Measurements from ENCODE around the gene SHISA7.

Gene SHISA7

GRCh38 chr19:55432241-55432959, 10.7 kb downstream of the SHISA7 start:
- TF ChIP-seq ATF2 (tag by site-specific recombination; IDR thresholded peaks at IDR 0.05; ENCODE audit: low read depth) (peak; percentile 91), ZNF335 (tag by site-specific recombination; conservative IDR thresholded peaks at IDR 0.05) (peak; percentile 80), ZNF629 (tag by site-specific recombination; IDR thresholded peaks at IDR 0.05) (peak; percentile 94), ZBTB21 (tag by site-specific recombination; IDR thresholded peaks at IDR 0.05) (peak; percentile 93), ZNF169 (tag by site-specific recombination; IDR thresholded peaks at IDR 0.05) (0 out of 2 replicates have a peak, but pooled peaks have one; percentile 27), YY2 (tag by site-specific recombination; IDR thresholded peaks at IDR 0.05) (peak; percentile 71), ZNF341 (tag by site-specific recombination; IDR thresholded peaks at IDR 0.05; ENCODE audit: low read depth) (no peak), GLIS2 (tag by site-specific recombination; IDR thresholded peaks at IDR 0.05) (no peak), ZNF2 (tag by site-specific recombination; IDR thresholded peaks at IDR 0.05) (no peak), ZNF600 (tag by site-specific recombination; IDR thresholded peaks at IDR 0.05) (no peak), GLI4 (tag by site-specific recombination; IDR thresholded peaks at IDR 0.05) (no peak), ZNF510 (tag by site-specific recombination; IDR thresholded peaks at IDR 0.05; ENCODE audit: insufficient replicate concordance) (no peak), ZNF174 (tag by site-specific recombination; IDR thresholded peaks at IDR 0.05) (no peak), KLF1 (tag by site-specific recombination; IDR thresholded peaks at IDR 0.05) (no peak), ZNF660 (tag by site-specific recombination; IDR thresholded peaks at IDR 0.05) (no peak), ZBTB7A (tag by site-specific recombination; IDR thresholded peaks at IDR 0.05; ENCODE audit: low read depth) (no peak), ZNF26 (tag by site-specific recombination; IDR thresholded peaks at IDR 0.05) (no peak), ZNF791 (tag by site-specific recombination; IDR thresholded peaks at IDR 0.05) (no peak)
- Histone ChIP-seq H3K9me3 (ENCODE audit: control insufficient read depth, insufficient read depth, low read depth, low read length) (no peaks in the 10 kb centered on the region), H3K36me3 (ENCODE audit: control insufficient read depth in 2 of 2, insufficient read depth in 1 of 2, low read length in 2 of 2) (no peaks in the 10 kb centered on the region), H3K4me3 (ENCODE audit: low read depth, low read length) (no peak overlapping the region), H3K4me1 (ENCODE audit: control insufficient read depth, insufficient read depth, low read length) (no peaks in the 10 kb centered on the region), H3K27ac (ENCODE audit: extremely low read depth, low read depth, low read length) (no peak overlapping the region)
- POLR2A ChIA-PET = no interaction called here
- CTCF ChIA-PET = interaction anchor here (1.0 kb wide), 1 partner anchor 14 kb away, joined by 3 read pairs; no protein-coding TSS in a partner anchor

GRCh38 chr19:55431183-55431582, 11.9 kb downstream of the SHISA7 start:
- Histone ChIP-seq H3K9me3 (ENCODE audit: control insufficient read depth, insufficient read depth, low read depth, low read length) (no peaks in the 10 kb centered on the region), H3K36me3 (ENCODE audit: control insufficient read depth in 2 of 2, insufficient read depth in 1 of 2, low read length in 2 of 2) (no peaks in the 10 kb centered on the region)
- CTCF ChIA-PET = interaction anchor here (1.0 kb wide), 1 partner anchor 13 kb away, joined by 3 read pairs; no protein-coding TSS in a partner anchor

More at GRCh38 chr19:55431183-55431582, 11.9 kb downstream of the SHISA7 start:
- no peak for TF ChIP-seq ZNF335 (tag by site-specific recombination; conservative IDR thresholded peaks at IDR 0.05)
- TF ChIP-seq ATF2 (tag by site-specific recombination; IDR thresholded peaks at IDR 0.05; ENCODE audit: low read depth) = peak; percentile 40; the same call in 1 of the 2 replicates
- POLR2A ChIA-PET = no interaction called here
- Histone ChIP-seq H3K4me1 (ENCODE audit: control insufficient read depth, insufficient read depth, low read length) (no peaks in the 10 kb centered on the region), H3K27ac (ENCODE audit: extremely low read depth, low read depth, low read length) (no peak overlapping the region), H3K4me3 (ENCODE audit: low read depth, low read length) (no peak overlapping the region)
